Activated CD4-positive, alpha-beta memory T cell treated with anti-CD3 and anti-CD28 coated beads, Interleukin-2, amount 10 ng/mL, durations not matched to agents 7 days and 5 days (primary cell): Measurements from ENCODE around the gene CORIN. TPM values are rescaled to one million over a fixed set of nuclear protein-coding genes. Genes with fewer than 3 reads are reported as not detected.
"Not testable (repeated sequence)": the region's sequence is repeated elsewhere in the genome, so short reads cannot be mapped to it uniquely, and the experiment has no call there.

Experiments
- CTCF ChIA-PET: fragments of 350-600 bp; sonication (Branson Sonifier 250); formaldehyde crosslinking; loops from one replicate; lab custom pipeline; 2021; ENCODE audit warnings: antibody characterized with exemption, inconsistent platforms; lab: Charles Lee
- POLR2A ChIA-PET: fragments of 350-600 bp; sonication (Branson Sonifier 250); formaldehyde crosslinking; loops from one replicate; lab custom pipeline; 2021; ENCODE audit warnings: antibody characterized with exemption; lab: Charles Lee
- DNase-seq: peaks from one replicate; pipeline ENCODE4 v3.0.0-alpha.2; 2020
- H3K27ac Mint-ChIP-seq: one replicate; pipeline ENCODE4 v1.8.0; 2021; ENCODE audit warnings: mild to moderate bottlenecking, mixed read lengths
- H3K27me3 Mint-ChIP-seq: one replicate; pipeline ENCODE4 v1.8.0; 2021; ENCODE audit warnings: mixed read lengths
- H3K36me3 Mint-ChIP-seq: one replicate; pipeline ENCODE4 v1.8.0; 2021; ENCODE audit warnings: low read depth, mixed read lengths
- H3K4me1 Mint-ChIP-seq: one replicate; pipeline ENCODE4 v1.8.0; 2021; ENCODE audit warnings: mixed read lengths
- H3K4me3 Mint-ChIP-seq: one replicate; pipeline ENCODE4 v1.8.0; 2021; ENCODE audit warnings: mild to moderate bottlenecking, mixed read lengths
- H3K9me3 Mint-ChIP-seq: one replicate; pipeline ENCODE4 v1.8.0; 2021; ENCODE audit warnings: mixed read lengths
- total RNA-seq, 2 experiments: library from RNA; stranded (reverse); gene quantifications; one replicate each; pipeline ENCODE4 v1.2.3, GENCODE V29; 2021

CORIN gene
- total RNA-seq, 2 experiments from 2014 or later: 0.08 TPM; not detected in 1

DNA sequence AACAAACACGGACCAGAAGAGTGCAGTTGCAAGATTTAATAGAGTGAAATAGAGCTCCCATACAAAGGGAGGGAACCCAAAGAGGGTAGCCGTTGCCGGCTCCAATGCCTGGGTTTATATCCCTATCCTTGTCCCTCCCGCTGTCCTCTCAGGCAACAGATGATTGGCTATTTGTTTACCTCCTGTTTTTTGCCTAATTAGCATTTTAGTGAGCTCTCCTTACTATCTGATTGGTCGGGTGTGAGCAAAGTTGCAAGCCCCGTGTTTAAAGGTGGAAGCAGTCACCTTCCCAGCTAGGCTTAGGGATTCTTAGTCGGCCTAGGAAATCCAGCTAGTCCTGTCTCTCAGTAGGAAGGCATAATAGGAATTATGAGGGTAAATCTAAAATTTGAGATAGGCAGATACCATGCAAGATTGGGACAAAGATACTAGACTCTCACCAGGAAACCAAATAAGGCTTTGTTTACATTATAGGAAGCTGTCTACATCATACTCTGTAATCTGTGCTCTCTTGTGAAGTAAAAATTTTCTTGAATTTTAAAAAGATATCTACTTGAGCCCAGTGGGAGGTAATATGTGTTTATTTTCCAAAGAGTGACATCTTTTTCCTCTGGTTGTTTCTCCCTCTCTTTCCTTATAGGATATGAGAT is 286.8 kb downstream of the CORIN start:
- ChIA-PET CTCF (interaction anchor here (1.0 kb wide), 1 partner anchor 19 kb away, joined by 3 read pairs; no protein-coding TSS in a partner anchor), POLR2A (no interaction called here)
- no peak overlapping the region for H3K27ac Mint-ChIP-seq
- H3K4me3 Mint-ChIP-seq: no peak overlapping the region
- H3K36me3 Mint-ChIP-seq: peaks cover 7% of the 10 kb centered on the region
- no peaks in the 10 kb centered on the region for H3K4me1 Mint-ChIP-seq
- no peaks in the 10 kb centered on the region for H3K27me3 Mint-ChIP-seq
- DNase-seq: no peak
- H3K9me3 Mint-ChIP-seq: no peaks in the 10 kb centered on the region

DNA sequence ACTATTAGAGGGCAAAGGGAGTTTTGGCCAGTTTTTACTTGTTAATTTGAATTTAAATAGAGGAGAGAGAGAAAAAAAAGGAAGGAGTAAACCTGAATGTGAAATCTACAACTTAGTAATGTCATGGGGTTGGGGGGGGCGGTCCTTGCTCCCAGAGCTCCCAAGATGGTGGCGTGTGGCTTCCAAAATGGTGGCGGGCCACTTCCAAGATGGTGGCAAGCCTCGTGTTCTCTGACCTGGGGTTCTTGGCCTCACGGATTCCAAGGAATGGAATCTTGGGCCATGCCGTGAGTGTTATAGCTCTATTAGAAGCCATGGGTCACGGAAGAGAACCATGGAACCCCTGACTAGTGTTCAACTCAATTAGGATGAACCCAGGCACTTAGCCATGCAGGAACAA is 287.5 kb downstream of the CORIN start:
- CTCF ChIA-PET, DNase-seq, H3K27ac Mint-ChIP-seq, H3K9me3 Mint-ChIP-seq, POLR2A ChIA-PET, H3K4me3 Mint-ChIP-seq, H3K27me3 Mint-ChIP-seq, H3K4me1 Mint-ChIP-seq: not testable (repeated sequence)
- H3K36me3 Mint-ChIP-seq: peaks cover 11% of the 10 kb centered on the region

Other genes with a start within 250 kb of the CORIN start
- gene NFXL1, start 76.5 kb upstream of the CORIN start, total RNA-seq: 1 to 10 TPM; 9.5 to 9.8 TPM
- gene CNGA1, start 178.6 kb upstream of the CORIN start, total RNA-seq: not detected
- gene NIPAL1, start 178.7 kb upstream of the CORIN start, total RNA-seq: under 1 TPM; 0.60 to 0.78 TPM